Measurements from ENCODE around the gene EXD1.
"Not testable (repeated sequence)": the region's sequence is repeated elsewhere in the genome, so short reads cannot be mapped to it uniquely, and the experiment has no call there.

Gene EXD1

GRCh38 chr15:41259546-41260189, 29.1 kb upstream of the EXD1 start:
- peaks cover 11 to 24% (median 16%) of the 10 kb centered on the region in 11 experiments; a peak in 19 of 22 replicates for H3K9me3 ChIP-seq (replicated peaks in 1 of 11)
- H3K36me3 ChIP-seq, result peaks cover 39 to 84% (median 52%) of the 10 kb centered on the region in 11 experiments
- no peaks in the 10 kb centered on the region; a peak in 1 of 22 replicates for H4K20me1 ChIP-seq
- no peak overlapping the region for H3K4me3 ChIP-seq
- no peaks in the 10 kb centered on the region for H3K27me3 ChIP-seq
- H3K27ac ChIP-seq, result peak overlapping the region in 4 of 11 experiments; percentile 2 to 37 (median 30); a peak in 7 of 22 replicates
- TF ChIP-seq Cebpa-rat (IDR thresholded peaks at IDR 0.05), result no peak
- no peak overlapping the region for H3K9ac ChIP-seq
- peak overlapping the region; percentile 26 to 67 (median 49); a peak in 20 of 22 replicates for H3K4me2 ChIP-seq
- peaks cover 31 to 62% (median 53%) of the 10 kb centered on the region in 10 experiments for H3K4me1 ChIP-seq

- peak overlapping the region in 6 of 11 experiments; percentile 1 to 45 (median 21); a peak in 8 of 22 replicates for H3K27ac ChIP-seq
- H3K27me3 ChIP-seq, result no peaks in the 10 kb centered on the region
- H3K4me1 ChIP-seq, result peaks cover 34 to 63% (median 53%) of the 10 kb centered on the region in 10 experiments
- H3K4me2 ChIP-seq, result peak overlapping the region; percentile 26 to 67 (median 49)
- no peak overlapping the region for H3K9ac ChIP-seq
- no peak overlapping the region for H3K4me3 ChIP-seq
- peaks cover 11 to 18% (median 16%) of the 10 kb centered on the region in 11 experiments; a peak in 19 of 22 replicates for H3K9me3 ChIP-seq (replicated peaks in 1 of 11)
- peaks cover 35 to 81% (median 46%) of the 10 kb centered on the region in 11 experiments for H3K36me3 ChIP-seq
- no peaks in the 10 kb centered on the region; a peak in 1 of 22 replicates for H4K20me1 ChIP-seq
- no peak for TF ChIP-seq Cebpa-rat (IDR thresholded peaks at IDR 0.05)
These were observed 28.4 kb upstream of the EXD1 start for GRCh38 chr15:41258750-41259471.

- TF ChIP-seq Cebpa-rat (IDR thresholded peaks at IDR 0.05), result no peak
- peaks cover 30 to 61% (median 49%) of the 10 kb centered on the region in 10 experiments for H3K4me1 ChIP-seq
- H3K27me3 ChIP-seq, result no peaks in the 10 kb centered on the region
- H3K9ac ChIP-seq, result no peak overlapping the region
- H3K36me3 ChIP-seq, result peaks cover 21 to 76% (median 35%) of the 10 kb centered on the region in 11 experiments; a peak in 20 of 22 replicates
- no peak overlapping the region for H3K4me3 ChIP-seq
- H3K9me3 ChIP-seq (replicated peaks in 1 of 11), result no peaks in the 10 kb centered on the region
- no peak overlapping the region for H3K27ac ChIP-seq
- H4K20me1 ChIP-seq, result no peaks in the 10 kb centered on the region; a peak in 1 of 22 replicates
- H3K4me2 ChIP-seq, result no peak overlapping the region
These were observed 26.1 kb upstream of the EXD1 start for GRCh38 chr15:41256577-41257038.

GRCh38 chr15:41256103-41256502, 25.5 kb upstream of the EXD1 start:
- TF ChIP-seq Cebpa-rat (IDR thresholded peaks at IDR 0.05), result no peak
- Histone ChIP-seq H3K9ac (no peak overlapping the region), H3K9me3 (replicated peaks in 1 of 11) (no peaks in the 10 kb centered on the region), H3K4me1 (peaks cover 30 to 60% (median 48%) of the 10 kb centered on the region in 10 experiments), H3K4me3 (no peak overlapping the region), H3K4me2 (no peak overlapping the region), H4K20me1 (no peaks in the 10 kb centered on the region; a peak in 2 of 22 replicates), H3K27ac (no peak overlapping the region), H3K36me3 (peaks cover 16 to 76% (median 37%) of the 10 kb centered on the region in 11 experiments; a peak in 20 of 22 replicates), H3K27me3 (no peaks in the 10 kb centered on the region)

GRCh38 chr15:41254560-41254959, 24.0 kb upstream of the EXD1 start:
- no peak for TF ChIP-seq Cebpa-rat (IDR thresholded peaks at IDR 0.05)
- no peaks in the 10 kb centered on the region for H3K9me3 ChIP-seq (replicated peaks in 1 of 11)
- H3K36me3 ChIP-seq, result peaks cover 7 to 75% (median 33%) of the 10 kb centered on the region in 11 experiments; a peak in 20 of 22 replicates
- H3K4me1 ChIP-seq, result peaks cover 25 to 48% (median 36%) of the 10 kb centered on the region in 10 experiments
- H3K9ac ChIP-seq, result peak overlapping the region in 1 of 11 experiments; percentile 2; a peak in 1 of 22 replicates
- H3K27me3 ChIP-seq, result no peaks in the 10 kb centered on the region
- H3K4me3 ChIP-seq, result peak overlapping the region in 1 of 10 experiments; percentile 24; a peak in 2 of 20 replicates
- H3K27ac ChIP-seq, result peak overlapping the region in 5 of 11 experiments; percentile 1 to 44 (median 11); a peak in 6 of 22 replicates
- no peaks in the 10 kb centered on the region; a peak in 2 of 22 replicates for H4K20me1 ChIP-seq
- peak overlapping the region in 9 of 11 experiments; percentile 31 to 77 (median 69); a peak in 17 of 22 replicates for H3K4me2 ChIP-seq

- H3K4me1 ChIP-seq, result peaks cover 11 to 30% (median 23%) of the 10 kb centered on the region in 10 experiments; a peak in 18 of 20 replicates
- H3K9me3 ChIP-seq (replicated peaks in 1 of 11), result no peaks in the 10 kb centered on the region; a peak in 1 of 22 replicates
- H3K36me3 ChIP-seq, result peaks cover 17 to 87% (median 28%) of the 10 kb centered on the region in 11 experiments; a peak in 21 of 22 replicates
- H4K20me1 ChIP-seq, result no peaks in the 10 kb centered on the region; a peak in 1 of 22 replicates
- no peak overlapping the region for H3K9ac ChIP-seq
- no peaks in the 10 kb centered on the region for H3K27me3 ChIP-seq
- TF ChIP-seq Cebpa-rat (IDR thresholded peaks at IDR 0.05), result no peak
- no peak overlapping the region for H3K4me3 ChIP-seq
- H3K4me2 ChIP-seq, result no peak overlapping the region
- no peak overlapping the region for H3K27ac ChIP-seq
These were observed 20.9 kb upstream of the EXD1 start for GRCh38 chr15:41251411-41251810.

GRCh38 chr15:41250745-41251144, 20.2 kb upstream of the EXD1 start:
- Histone ChIP-seq H3K36me3 (peaks cover 23 to 92% (median 34%) of the 10 kb centered on the region in 11 experiments; a peak in 21 of 22 replicates), H3K4me1 (peaks cover 11 to 23% (median 23%) of the 10 kb centered on the region in 10 experiments; a peak in 18 of 20 replicates)
- H4K20me1 ChIP-seq; H3K27ac ChIP-seq; H3K4me3 ChIP-seq; H3K9ac ChIP-seq; H3K9me3 ChIP-seq (replicated peaks in 1 of 11); H3K27me3 ChIP-seq; H3K4me2 ChIP-seq: not testable (repeated sequence)

- Histone ChIP-seq H3K27ac (no peak overlapping the region), H3K4me3 (no peak overlapping the region), H3K4me1 (no peaks in the 10 kb centered on the region; a peak in 1 of 20 replicates), H3K4me2 (no peak overlapping the region), H4K20me1 (peaks cover 0 to 18% (median 0%) of the 10 kb centered on the region in 11 experiments; a peak in 5 of 22 replicates), H3K9ac (no peak overlapping the region), H3K36me3 (peaks cover 28 to 59% (median 47%) of the 10 kb centered on the region in 11 experiments), H3K27me3 (no peaks in the 10 kb centered on the region), H3K9me3 (replicated peaks in 1 of 11) (no peaks in the 10 kb centered on the region)
- TF ChIP-seq Cebpa-rat (IDR thresholded peaks at IDR 0.05), result no peak
These were observed 10.8 kb upstream of the EXD1 start for GRCh38 chr15:41241221-41241964.

Measured in BLaER1 treated with 17β-estradiol and CSF1 and Interleukin-3, amounts not matched to agents 10 nM and 100 nM (cell line).